A549 (cell line): ENCODE measurements around the gene FHIT.

Experiments
- CHD4 ChIP-seq: fragments of 200-600 bp; sonication (generic); IDR thresholded peaks from 2 replicates; pipeline ENCODE4 v1.6.1; 2016; ENCODE audit warnings: antibody characterized with exemption, mild to moderate bottlenecking, borderline replicate concordance
- CTCF ChIP-seq: fragments of >200 bp; sonication (Bioruptor Twin); formaldehyde crosslinking; IDR thresholded peaks from 3 replicates; pipeline ENCODE4 v1.5.1; 2016
- JUN ChIP-seq, 2 experiments: fragments of >200 bp; sonication (Bioruptor Twin); formaldehyde crosslinking; IDR thresholded peaks; 2 replicates in 1 of 2; 3 replicates in 1 of 2; pipeline ENCODE4 v1.6.1; 2016 to 2017
- NPAS2 ChIP-seq: fragments of 250-450 bp; sonication (Bioruptor Pico); IDR thresholded peaks from 2 replicates; pipeline ENCODE4 v1.8.0; 2022; ENCODE audit warnings: mild to moderate bottlenecking, moderate library complexity, borderline replicate concordance
- POLR2A ChIP-seq: IDR thresholded peaks from 2 replicates; pipeline ENCODE4 v1.6.1; 2012; ENCODE audit warnings: mild to moderate bottlenecking, low read length

- no peak for TF ChIP-seq JUN (IDR thresholded peaks at IDR 0.05)
- no peak for TF ChIP-seq CTCF
- no peak for TF ChIP-seq POLR2A
- no peak for TF ChIP-seq NPAS2
- TF ChIP-seq CHD4, result no peak
Measured at GRCh38 chr3:60322298-60322856, 928.9 kb downstream of the FHIT start.
